ENCODE results near the gene YIPF1. TPM values are rescaled to one million over a fixed set of nuclear protein-coding genes. Genes with fewer than 3 reads are reported as not detected.

Gene YIPF1
- total RNA-seq, 1 donor from 2014 or later = 27.1 TPM

- no peaks in the 10 kb centered on the region for H3K79me2 ChIP-seq (ENCODE audit: insufficient read depth, low read length)
- Mint-ChIP-seq H3K4me3 (ENCODE audit: unreplicated experiment) (no peak overlapping the region), H3K9me3 (ENCODE audit: unreplicated experiment) (no peaks in the 10 kb centered on the region), H3K27me3 (ENCODE audit: low read depth, unreplicated experiment) (no peaks in the 10 kb centered on the region), H3K4me1 (ENCODE audit: low read depth, unreplicated experiment) (peaks cover 9% of the 10 kb centered on the region), H3K36me3 (ENCODE audit: low read depth, unreplicated experiment) (peaks cover 16% of the 10 kb centered on the region), H3K27ac (ENCODE audit: unreplicated experiment) (no peak overlapping the region)
- H3K4me3 ChIP-seq (ENCODE audit: insufficient read depth, low read depth, low read length) = no peak overlapping the region
- TF ChIP-seq EZH2 (IDR thresholded peaks at IDR 0.05; ENCODE audit: insufficient read depth, low read length) (no peak), CTCF (IDR thresholded peaks at IDR 0.05; ENCODE audit: insufficient read depth, low read depth, low read length) (no peak)
- H3K27me3 ChIP-seq (ENCODE audit: insufficient read depth, low read length) = no peaks in the 10 kb centered on the region
- H4K20me1 ChIP-seq (ENCODE audit: insufficient read depth, low read length) = no peaks in the 10 kb centered on the region
- no peaks in the 10 kb centered on the region for H3K9me3 ChIP-seq (ENCODE audit: insufficient read depth, low read depth, low read length)
- peaks cover 3% of the 10 kb centered on the region for H3K4me1 ChIP-seq (ENCODE audit: insufficient read depth, low read length)
- peak; percentile 79 for DNase-seq (ENCODE audit: low read depth)
- no peak overlapping the region for H3K9ac ChIP-seq (ENCODE audit: low read length)
- H3K27ac ChIP-seq (ENCODE audit: low read depth, low read length) = no peak overlapping the region
- peaks cover 2% of the 10 kb centered on the region for H3K36me3 ChIP-seq (ENCODE audit: insufficient read depth, low read length)
- peak; percentile 59 for FAIRE-seq
- no peak overlapping the region for H2AFZ ChIP-seq (ENCODE audit: low read depth, low read length)
- H3K4me2 ChIP-seq (ENCODE audit: low read length) = peak overlapping the region; percentile 17
These were observed 81.7 kb downstream of the YIPF1 start for GRCh38 chr1:53807916-53808315.

- no peaks in the 10 kb centered on the region for H3K9me3 Mint-ChIP-seq (ENCODE audit: unreplicated experiment)
- H3K4me3 Mint-ChIP-seq (ENCODE audit: unreplicated experiment) = no peak overlapping the region
- Histone ChIP-seq H3K27me3 (ENCODE audit: insufficient read depth, low read length) (no peaks in the 10 kb centered on the region), H3K9ac (ENCODE audit: low read length) (no peak overlapping the region), H2AFZ (ENCODE audit: low read depth, low read length) (no peak overlapping the region), H3K79me2 (ENCODE audit: insufficient read depth, low read length) (no peaks in the 10 kb centered on the region), H3K4me3 (ENCODE audit: insufficient read depth, low read depth, low read length) (no peak overlapping the region), H3K4me1 (ENCODE audit: insufficient read depth, low read length) (peaks cover 3% of the 10 kb centered on the region), H4K20me1 (ENCODE audit: insufficient read depth, low read length) (no peaks in the 10 kb centered on the region), H3K9me3 (ENCODE audit: insufficient read depth, low read depth, low read length) (no peaks in the 10 kb centered on the region), H3K36me3 (ENCODE audit: insufficient read depth, low read length) (peaks cover 10% of the 10 kb centered on the region), H3K4me2 (ENCODE audit: low read length) (no peak overlapping the region), H3K27ac (ENCODE audit: low read depth, low read length) (no peak overlapping the region)
- no peaks in the 10 kb centered on the region for H3K36me3 Mint-ChIP-seq (ENCODE audit: low read depth, unreplicated experiment)
- no peak for DNase-seq (ENCODE audit: low read depth)
- no peaks in the 10 kb centered on the region for H3K4me1 Mint-ChIP-seq (ENCODE audit: low read depth, unreplicated experiment)
- TF ChIP-seq EZH2 (IDR thresholded peaks at IDR 0.05; ENCODE audit: insufficient read depth, low read length) (no peak), CTCF (IDR thresholded peaks at IDR 0.05; ENCODE audit: insufficient read depth, low read depth, low read length) (no peak)
- FAIRE-seq = no peak
- no peak overlapping the region for H3K27ac Mint-ChIP-seq (ENCODE audit: unreplicated experiment)
- H3K27me3 Mint-ChIP-seq (ENCODE audit: low read depth, unreplicated experiment) = no peaks in the 10 kb centered on the region
These were observed 84.6 kb downstream of the YIPF1 start for GRCh38 chr1:53804791-53805505.

GRCh38 chr1:53804181-53804580 is 85.4 kb downstream of the YIPF1 start:
- FAIRE-seq (no peak), DNase-seq (ENCODE audit: low read depth) (no peak)
- no peak overlapping the region for H3K9ac ChIP-seq (ENCODE audit: low read length)
- no peaks in the 10 kb centered on the region for H4K20me1 ChIP-seq (ENCODE audit: insufficient read depth, low read length)
- H3K9me3 ChIP-seq (ENCODE audit: insufficient read depth, low read depth, low read length) = no peaks in the 10 kb centered on the region
- Mint-ChIP-seq H3K36me3 (ENCODE audit: low read depth, unreplicated experiment) (no peaks in the 10 kb centered on the region), H3K27ac (ENCODE audit: unreplicated experiment) (no peak overlapping the region), H3K9me3 (ENCODE audit: unreplicated experiment) (no peaks in the 10 kb centered on the region), H3K27me3 (ENCODE audit: low read depth, unreplicated experiment) (no peaks in the 10 kb centered on the region), H3K4me3 (ENCODE audit: unreplicated experiment) (no peak overlapping the region), H3K4me1 (ENCODE audit: low read depth, unreplicated experiment) (no peaks in the 10 kb centered on the region)
- H3K4me3 ChIP-seq (ENCODE audit: insufficient read depth, low read depth, low read length) = no peak overlapping the region
- TF ChIP-seq CTCF (IDR thresholded peaks at IDR 0.05; ENCODE audit: insufficient read depth, low read depth, low read length) = no peak
- no peak for TF ChIP-seq EZH2 (IDR thresholded peaks at IDR 0.05; ENCODE audit: insufficient read depth, low read length)
- H2AFZ ChIP-seq (ENCODE audit: low read depth, low read length) = no peak overlapping the region
- peaks cover 3% of the 10 kb centered on the region for H3K4me1 ChIP-seq (ENCODE audit: insufficient read depth, low read length)
- H3K4me2 ChIP-seq (ENCODE audit: low read length) = no peak overlapping the region
- H3K79me2 ChIP-seq (ENCODE audit: insufficient read depth, low read length) = no peaks in the 10 kb centered on the region
- no peak overlapping the region for H3K27ac ChIP-seq (ENCODE audit: low read depth, low read length)
- peaks cover 13% of the 10 kb centered on the region for H3K36me3 ChIP-seq (ENCODE audit: insufficient read depth, low read length)
- H3K27me3 ChIP-seq (ENCODE audit: insufficient read depth, low read length) = no peaks in the 10 kb centered on the region
